ENCODE data around the gene LMBR1. TPM values are rescaled to one million over a fixed set of nuclear protein-coding genes. Genes with fewer than 3 reads are reported as not detected.

Gene LMBR1
- total RNA-seq, 4 donors from 2014 or later = 52.2 to 79.9 (median 62.5) TPM

- no peak for TF ChIP-seq CTCF (IDR thresholded peaks at IDR 0.05; ENCODE audit: low read depth)
Observed at GRCh38 chr7:156638443-156639077, 254.4 kb downstream of the LMBR1 start.

GRCh38 chr7:156635529-156636385 is 257.2 kb downstream of the LMBR1 start:
- TF ChIP-seq CTCF (IDR thresholded peaks at IDR 0.05; ENCODE audit: low read depth) = no peak

- no peak for TF ChIP-seq CTCF (IDR thresholded peaks at IDR 0.05; ENCODE audit: low read depth)
Observed at GRCh38 chr7:156634117-156634516, 258.9 kb downstream of the LMBR1 start.

GRCh38 chr7:156629873-156630272 is 263.1 kb downstream of the LMBR1 start:
- TF ChIP-seq CTCF (IDR thresholded peaks at IDR 0.05; ENCODE audit: low read depth) = no peak

GRCh38 chr7:156628562-156628961 is 264.4 kb downstream of the LMBR1 start:
- TF ChIP-seq CTCF (IDR thresholded peaks at IDR 0.05; ENCODE audit: low read depth) = no peak

Small RNA genes within 50 kb of the gene (small RNA-seq; reads per million reads assigned to genes)
- gene RNU4-31P = not detected

Other genes with a start within 250 kb of the LMBR1 start
- 10 to 100 TPM; 12.7 to 25.1 (median 18.7) TPM for gene NOM1, start 56.5 kb upstream of the LMBR1 start, total RNA-seq
- under 1 TPM in 1 of 4 donors, not detected in 3; 0.17 TPM for gene MNX1, start 117.5 kb upstream of the LMBR1 start, total RNA-seq
- 10 to 100 TPM; 62.6 to 91.8 (median 73.7) TPM for gene UBE3C, start 245.7 kb upstream of the LMBR1 start, total RNA-seq